ENCODE data around the gene PGRMC2. TPM values are rescaled to one million over a fixed set of nuclear protein-coding genes. Genes with fewer than 3 reads are reported as not detected.

Gene PGRMC2
- 10 to 100 TPM; 57.3 to 74.3 (median 59.4) TPM for total RNA-seq

- TF ChIP-seq EP300 (IDR thresholded peaks at IDR 0.05), result no peak
- peak in 1 of 2 donors; percentile 78 for TF ChIP-seq POLR2AphosphoS5 (IDR thresholded peaks at IDR 0.05)
- peak; percentile 55 for TF ChIP-seq POLR2A (IDR thresholded peaks at IDR 0.05; ENCODE audit: low read depth)
- H3K27me3 ChIP-seq, result no peaks in the 10 kb centered on the region
- DNase-seq (ENCODE audit: extremely low spot score), result no peak
- peaks cover 31 to 39% (median 37%) of the 10 kb centered on the region in 4 donors for H3K4me1 ChIP-seq
- H3K27ac ChIP-seq (replicated peaks in 1 of 4), result peak within 1 kb of the TSS; percentile 94 to 97 (median 95)
- intact Hi-C loops (cut with DNase I), result loop anchor here (5.0 to 10.0 kb wide), 4 partner anchors 100 to 525 kb away; no protein-coding TSS in a partner anchor
- H3K4me3 ChIP-seq, result peak within 1 kb of the TSS; percentile 81 to 96 (median 87)
- no peaks in the 10 kb centered on the region for H3K9me3 ChIP-seq
- no peaks in the 10 kb centered on the region for H3K36me3 ChIP-seq
- 3% methylated on average over 21 of the region's 67 CpGs for WGBS
Measured at GRCh38 chr4:128287141-128287870, at the start of gene PGRMC2. PGRMC2 (minus strand) TSS chr4:128287813; CDS start chr4:128287790, 23 bp downstream.

- intact Hi-C loops (cut with DNase I), result no loop called here
- 93% methylated on average over 3 of the region's 3 CpGs for WGBS
- H3K27me3 ChIP-seq, result no peaks in the 10 kb centered on the region
- no peaks in the 10 kb centered on the region for H3K36me3 ChIP-seq
- peaks cover 0 to 8% (median 3%) of the 10 kb centered on the region in 4 donors for H3K4me1 ChIP-seq
- DNase-seq (ENCODE audit: extremely low spot score), result no peak
- H3K4me3 ChIP-seq, result no peak overlapping the region
- H3K9me3 ChIP-seq, result no peaks in the 10 kb centered on the region
- TF ChIP-seq POLR2A (IDR thresholded peaks at IDR 0.05; ENCODE audit: low read depth), result no peak
- TF ChIP-seq POLR2AphosphoS5 (IDR thresholded peaks at IDR 0.05), result no peak
- no peak for TF ChIP-seq CTCF (IDR thresholded peaks at IDR 0.05)
- no peak for TF ChIP-seq EP300 (IDR thresholded peaks at IDR 0.05)
- no peak overlapping the region for H3K27ac ChIP-seq (replicated peaks in 1 of 4)
Measured at GRCh38 chr4:128335541-128335940, 47.9 kb upstream of the PGRMC2 start.

GRCh38 chr4:128334256-128334655, 46.6 kb upstream of the PGRMC2 start:
- H3K4me1 ChIP-seq, result peaks cover 0 to 8% (median 3%) of the 10 kb centered on the region in 4 donors
- H3K36me3 ChIP-seq, result no peaks in the 10 kb centered on the region
- H3K9me3 ChIP-seq, result no peaks in the 10 kb centered on the region
- DNase-seq (ENCODE audit: extremely low spot score), result no peak
- 75% methylated on average over 2 of the region's 2 CpGs for WGBS
- TF ChIP-seq POLR2A (IDR thresholded peaks at IDR 0.05; ENCODE audit: low read depth) (no peak), CTCF (IDR thresholded peaks at IDR 0.05) (no peak), EP300 (IDR thresholded peaks at IDR 0.05) (no peak), POLR2AphosphoS5 (IDR thresholded peaks at IDR 0.05) (no peak)
- intact Hi-C loops (cut with DNase I), result no loop called here
- H3K4me3 ChIP-seq, result no peak overlapping the region
- H3K27me3 ChIP-seq, result no peaks in the 10 kb centered on the region
- H3K27ac ChIP-seq (replicated peaks in 1 of 4), result no peak overlapping the region

- H3K4me3 ChIP-seq, result no peak overlapping the region
- H3K36me3 ChIP-seq, result no peaks in the 10 kb centered on the region
- H3K4me1 ChIP-seq, result peaks cover 0 to 8% (median 3%) of the 10 kb centered on the region in 4 donors
- no peak overlapping the region for H3K27ac ChIP-seq (replicated peaks in 1 of 4)
- WGBS, result 90% methylated on average over 6 of the region's 6 CpGs
- intact Hi-C loops (cut with DNase I), result no loop called here
- DNase-seq (ENCODE audit: extremely low spot score), result no peak
- no peak for TF ChIP-seq CTCF (IDR thresholded peaks at IDR 0.05)
- no peak for TF ChIP-seq POLR2A (IDR thresholded peaks at IDR 0.05; ENCODE audit: low read depth)
- no peak for TF ChIP-seq POLR2AphosphoS5 (IDR thresholded peaks at IDR 0.05)
- TF ChIP-seq EP300 (IDR thresholded peaks at IDR 0.05), result no peak
- H3K27me3 ChIP-seq, result no peaks in the 10 kb centered on the region
- H3K9me3 ChIP-seq, result no peaks in the 10 kb centered on the region
Measured at GRCh38 chr4:128333309-128334018, 45.9 kb upstream of the PGRMC2 start.

GRCh38 chr4:128332081-128332480, 44.5 kb upstream of the PGRMC2 start:
- TF ChIP-seq POLR2AphosphoS5 (IDR thresholded peaks at IDR 0.05), result no peak
- no peak for TF ChIP-seq EP300 (IDR thresholded peaks at IDR 0.05)
- no peak for TF ChIP-seq POLR2A (IDR thresholded peaks at IDR 0.05; ENCODE audit: low read depth)
- no peak for TF ChIP-seq CTCF (IDR thresholded peaks at IDR 0.05)
- no peaks in the 10 kb centered on the region for H3K9me3 ChIP-seq
- intact Hi-C loops (cut with DNase I), result no loop called here
- H3K27me3 ChIP-seq, result no peaks in the 10 kb centered on the region
- H3K36me3 ChIP-seq, result no peaks in the 10 kb centered on the region
- H3K27ac ChIP-seq (replicated peaks in 1 of 4), result no peak overlapping the region
- H3K4me1 ChIP-seq, result peaks cover 0 to 8% (median 3%) of the 10 kb centered on the region in 4 donors
- no peak for DNase-seq (ENCODE audit: extremely low spot score)
- H3K4me3 ChIP-seq, result no peak overlapping the region
